Naive B cell (primary cell): Measurements from ENCODE around the gene RNF20. TPM values are rescaled to one million over a fixed set of nuclear protein-coding genes. Genes with fewer than 3 reads are reported as not detected.

Source experiments
- polyA plus RNA-seq, 6 donors: library from polyadenylated mRNA; unstranded; fragments of 300-500 nt; fragmentation: Illumina TruSeq; gene quantifications; one replicate each; pipeline ENCODE4 v1.2.3, GENCODE V29; 2021; ENCODE audit warnings: low read depth in 6 of 6

RNF20 gene
- polyA plus RNA-seq, 6 donors from 2014 or later: 15.3 to 45.0 (median 41.1) TPM

Other genes with a start within 250 kb of the RNF20 start
- under 1 TPM in 1 of 6 donors, not detected in 5; 0.12 TPM for gene BAAT, start 148.8 kb upstream of the RNF20 start, polyA plus RNA-seq
- 10 to 100 TPM in 5 of 6 donors, 1 to 10 TPM in 1; 9.2 to 15.0 (median 12.5) TPM for gene MRPL50, start 135.2 kb upstream of the RNF20 start, polyA plus RNA-seq
- 1 to 10 TPM; 1.3 to 5.0 (median 3.8) TPM for gene ZNF189, start 135.0 kb upstream of the RNF20 start, polyA plus RNA-seq
- gene ALDOB, start 98.1 kb upstream of the RNF20 start, polyA plus RNA-seq: under 1 TPM in 2 of 6 donors, not detected in 4; 0.18 to 0.22 TPM
- gene PPP3R2, start 61.1 kb downstream of the RNF20 start, polyA plus RNA-seq: not detected
- gene GRIN3A, start 204.8 kb downstream of the RNF20 start, polyA plus RNA-seq: under 1 TPM in 4 of 6 donors, not detected in 2; 0.03 to 0.09 (median 0.07) TPM